HepG2 (cell line): Measurements from ENCODE around the gene FNDC10. TPM values are rescaled to one million over a fixed set of nuclear protein-coding genes. Genes with fewer than 3 reads are reported as not detected.
A peak's percentile ranks its signal among the peaks of the same experiment; 100 is the strongest.

ENCODE experiments used
- ATAC-seq: fragments of 200-7000 bp; cut with Tn5 transposase; 3 replicates; pipeline ENCODE4 v1.9.1; 2020; ENCODE audit warnings: mild to moderate bottlenecking, moderate library complexity
- BruUV-seq: library from RNA; stranded (reverse); fragments of 400-500 nt; replicated peaks from 2 replicates; lab custom pipeline; 2021; lab: Mats Ljungman, UMichigan
- CTCF ChIA-PET: fragments of 300-600 bp; formaldehyde crosslinking; extraction: SDS; loops from one replicate; lab custom pipeline; 2021; ENCODE audit warnings: low total read pairs, inconsistent platforms, low intra/inter-chr PET ratio; lab: Yijun Ruan, JAX
- POLR2A ChIA-PET: fragments of 350-600 bp; sonication (Branson Sonifier 250); formaldehyde crosslinking; loops from one replicate; lab custom pipeline; 2020; ENCODE audit warnings: antibody characterized with exemption, inconsistent platforms; lab: Yijun Ruan, JAX
- DNase-seq: peaks from one replicate; pipeline ENCODE4 v3.0.0-alpha.2; 2015; ENCODE audit warnings: low spot score
- FAIRE-seq: peaks from 3 replicates; lab custom pipeline; 2011; peaks lifted over from hg19 to GRCh38; lab: Jason Lieb, UNC
- H2AFZ ChIP-seq: one replicate; pipeline ENCODE4 v1.6.1; 2011; ENCODE audit warnings: low read length, inconsistent platforms
- H3K27ac ChIP-seq: fragments of 300-600 bp; 3 replicates; pipeline ENCODE4 v1.8.0; 2011; ENCODE audit warnings: mixed run types, mild to moderate bottlenecking, mixed read lengths, low read length, inconsistent platforms; ENCODE audit not compliant: insufficient read depth; ENCODE audit errors: extremely low read length
- H3K27me3 ChIP-seq, 2 experiments: fragments of 200-600 bp in 1 of 2; 2 replicates in 1 of 2; 3 replicates in 1 of 2; pipeline versions ENCODE4 v1.6.0 to v1.8.0; 2011; ENCODE audit warnings: low read length in 2 of 2, mild to moderate bottlenecking in 2 of 2, moderate library complexity in 2 of 2, inconsistent platforms in 1 of 2; ENCODE audit not compliant: insufficient read depth in 2 of 2, control insufficient read depth in 1 of 2
- H3K36me3 ChIP-seq, 2 experiments: fragments of 200-600 bp in 1 of 2; replicated peaks in 1 of 2; 2 replicates in 1 of 2; 3 replicates in 1 of 2; pipeline versions ENCODE4 v1.5.1 to v1.8.0; 2011; ENCODE audit warnings: low read length in 2 of 2, inconsistent platforms in 1 of 2; ENCODE audit not compliant: insufficient read depth in 2 of 2, control insufficient read depth in 1 of 2
- H3K4me1 ChIP-seq: 2 replicates; pipeline ENCODE4 v1.5.1; 2012; ENCODE audit warnings: low read length, inconsistent platforms; ENCODE audit not compliant: insufficient read depth
- H3K4me2 ChIP-seq: 2 replicates; pipeline ENCODE4 v1.6.0; 2011; ENCODE audit warnings: low read depth, low read length, inconsistent platforms
- H3K4me3 ChIP-seq, 3 experiments: fragments of 200-600 bp in 1 of 3; sonication (generic), shearing (Covaris generic) in 1 of 3; replicated peaks in 1 of 3; 2 replicates each; pipeline ENCODE4 v1.5.1; 2011 to 2016; ENCODE audit warnings: low read length in 3 of 3, inconsistent platforms in 2 of 3, low read depth in 2 of 3, mild to moderate bottlenecking in 2 of 3, control low read depth in 1 of 3, mixed read lengths in 1 of 3; ENCODE audit not compliant: insufficient read depth in 1 of 3
- H3K79me2 ChIP-seq: one replicate; pipeline ENCODE4 v1.6.1; 2011; ENCODE audit warnings: low read length, inconsistent platforms; ENCODE audit not compliant: insufficient read depth
- H3K9ac ChIP-seq: 2 replicates; pipeline ENCODE4 v1.6.0; 2011; ENCODE audit warnings: mild to moderate bottlenecking, low read depth, low read length, inconsistent platforms; ENCODE audit not compliant: insufficient read depth
- H3K9me3 ChIP-seq: 2 replicates; pipeline ENCODE4 v1.5.1; 2012; ENCODE audit warnings: mild to moderate bottlenecking, low read length
- H4K20me1 ChIP-seq: 2 replicates; pipeline ENCODE4 v1.6.0; 2011; ENCODE audit warnings: inconsistent platforms, mild to moderate bottlenecking, low read length, moderate library complexity; ENCODE audit not compliant: insufficient read depth
- AGO2 ChIP-seq: fragments of 200-400 bp; formaldehyde crosslinking; optimal IDR thresholded peaks from 2 replicates; pipeline ENCODE3; 2017; ENCODE audit warnings: mild to moderate bottlenecking, low read depth, low read length, moderate library complexity
- NPAS2 ChIP-seq: sonication (generic); formaldehyde crosslinking; IDR thresholded peaks from 2 replicates; pipeline ENCODE4 v1.8.0; 2022; ENCODE audit warnings: mild to moderate bottlenecking, missing genetic modification reagents, borderline replicate concordance
- TARDBP ChIP-seq: sonication (generic); formaldehyde crosslinking; IDR thresholded peaks from 2 replicates; pipeline ENCODE4 v1.8.0; 2022; ENCODE audit warnings: mild to moderate bottlenecking, missing genetic modification reagents
- ZNF281 ChIP-seq: sonication (generic); formaldehyde crosslinking; IDR thresholded peaks from 2 replicates; pipeline ENCODE4 v1.4.0; 2020; ENCODE audit warnings: missing genetic modification reagents, borderline replicate concordance
- ZNF367 ChIP-seq: sonication (generic); formaldehyde crosslinking; IDR thresholded peaks from 2 replicates; pipeline ENCODE4 v1.4.0; 2020; ENCODE audit warnings: missing genetic modification reagents, borderline replicate concordance
- ZNF704 ChIP-seq: sonication (generic); formaldehyde crosslinking; IDR thresholded peaks from 2 replicates; pipeline ENCODE4 v1.8.1; 2023; ENCODE audit warnings: mild to moderate bottlenecking, inconsistent platforms, moderate library complexity, missing genetic modification reagents, borderline replicate concordance
- WGBS: methylation state at CpG from one replicate; pipeline ENCODE4 v1.1.6; 2017; ENCODE audit warnings: low lambda C conversion rate; 5-methylcytosine and 5-hydroxymethylcytosine counted together
- in situ Hi-C: cut with HindIII; loops from 2 replicates; pipeline ENCODE4 v1.10.0; 2017; ENCODE audit warnings: low pct_unique_long_range_greater_than_20kb; ENCODE audit not compliant: extremely low pct_ligation_motif_present
- intact Hi-C: fragments of 100-400 bp; cut with micrococcal nuclease; formaldehyde crosslinking; loops from one replicate; pipeline ENCODE4 v1.10.0; 2022; ENCODE audit not compliant: unreplicated experiment
- polyA plus RNA-seq, 8 experiments: library from polyadenylated mRNA; depleted of rRNA in 3 of 8; stranded (reverse) in 7 of 8; unstranded in 1 of 8; fragments of >200 nt; fragmentation: Illumina TruSeq in 4 of 8; extraction: Trizol in 4 of 8; gene quantifications; 2 replicates each; pipeline versions ENCODE4 v1.2.1 to v1.2.3, GENCODE V29; 2011 to 2016; ENCODE audit warnings: low read depth in 4 of 8, missing spikeins in 1 of 8, mixed read lengths in 1 of 8; ENCODE audit not compliant: insufficient read depth in 1 of 8
- total RNA-seq, 5 experiments: library from RNA; depleted of rRNA; stranded (reverse); fragments of >200 nt; fragmentation: Illumina TruSeq; extraction: Trizol; gene quantifications; 2 replicates each; pipeline ENCODE4 v1.2.3, GENCODE V29; 2016; ENCODE audit warnings: low read depth in 1 of 5

Gene FNDC10
- total and polyA plus RNA-seq, 2 of the 13 experiments (the other 11 are each of a cell fraction or from before 2014, with no cell fraction given) = 2.2 to 2.5 TPM

- intact Hi-C loops = no loop called here
- no peak for DNase-seq
- Histone ChIP-seq H3K27ac (no peak overlapping the region), H3K36me3 (peaks cover 1 to 14% of the 10 kb centered on the region in 2 experiments; a peak in 2 of 5 replicates), H3K4me1 (peaks cover 6% of the 10 kb centered on the region)
- TF ChIP-seq TARDBP (CRISPR knock-in tag) = no peak
- TF ChIP-seq ZNF367 (CRISPR knock-in tag) = no peak
- TF ChIP-seq ZNF281 (CRISPR knock-in tag) = no peak
- TF ChIP-seq AGO2 = peak; percentile 6
- no peak for TF ChIP-seq NPAS2
- no peak for TF ChIP-seq ZNF704
- TF ChIP-seq, all 625 proteins: peak for 1
- no TSS peak for BruUV-seq
- no peak overlapping the region for H3K4me2 ChIP-seq
- H3K9me3 ChIP-seq = no peaks in the 10 kb centered on the region
- ChIA-PET POLR2A (no interaction called here), CTCF (no interaction called here)
- FAIRE-seq (no peak), ATAC-seq (no peak)
- in situ Hi-C loops = no loop called here
- no peak overlapping the region for H3K4me3 ChIP-seq
- peaks cover 6% of the 10 kb centered on the region for H3K79me2 ChIP-seq
- H2AFZ ChIP-seq = no peak overlapping the region
- H4K20me1 ChIP-seq = no peaks in the 10 kb centered on the region
- WGBS = 86% methylated on average over 13 of the region's 21 CpGs
- H3K27me3 ChIP-seq = no peaks in the 10 kb centered on the region
- no peak overlapping the region for H3K9ac ChIP-seq
Measured at GRCh38 chr1:1622010-1622787, 22.3 kb upstream of the FNDC10 start.
